Dermis blood vessel endothelial cell (primary cell): Measurements from ENCODE around the gene AEBP1. TPM values are rescaled to one million over a fixed set of nuclear protein-coding genes. Genes with fewer than 3 reads are reported as not detected.

Experiments
- DNase-seq: peaks from one replicate; pipeline ENCODE4 v3.0.0; 2010
- total RNA-seq: library from RNA; depleted of rRNA; stranded (reverse); fragments of >200 nt; gene quantifications from 2 replicates; pipeline ENCODE4 v1.2.3, GENCODE V29; 2014

Gene AEBP1
- total RNA-seq, 1 donor from 2014 or later: 12.9 TPM

DNA sequence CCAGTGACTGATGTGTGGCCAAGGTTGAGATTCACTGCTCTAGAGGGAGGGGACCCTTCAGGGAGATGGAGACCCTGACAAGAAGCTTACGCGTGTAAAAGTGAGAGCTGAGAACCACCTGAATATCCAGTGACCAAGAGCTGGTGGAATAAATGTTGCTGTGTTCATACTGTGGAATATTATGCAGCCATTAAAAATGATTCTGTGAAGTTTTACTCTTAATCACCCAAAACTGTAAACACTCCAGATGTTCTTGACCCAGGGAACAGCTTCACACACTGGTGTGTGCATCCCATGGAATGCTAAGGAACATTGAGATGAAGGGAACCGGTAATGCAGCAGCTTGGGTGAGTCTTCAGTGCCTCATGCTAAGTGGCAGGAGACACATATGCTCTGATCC lies 17.5 kb upstream of the AEBP1 start:
- no peak for DNase-seq

GRCh38 chr7:44087911-44088838 lies 16.0 kb upstream of the AEBP1 start:
- peak; percentile 46 for DNase-seq

DNA sequence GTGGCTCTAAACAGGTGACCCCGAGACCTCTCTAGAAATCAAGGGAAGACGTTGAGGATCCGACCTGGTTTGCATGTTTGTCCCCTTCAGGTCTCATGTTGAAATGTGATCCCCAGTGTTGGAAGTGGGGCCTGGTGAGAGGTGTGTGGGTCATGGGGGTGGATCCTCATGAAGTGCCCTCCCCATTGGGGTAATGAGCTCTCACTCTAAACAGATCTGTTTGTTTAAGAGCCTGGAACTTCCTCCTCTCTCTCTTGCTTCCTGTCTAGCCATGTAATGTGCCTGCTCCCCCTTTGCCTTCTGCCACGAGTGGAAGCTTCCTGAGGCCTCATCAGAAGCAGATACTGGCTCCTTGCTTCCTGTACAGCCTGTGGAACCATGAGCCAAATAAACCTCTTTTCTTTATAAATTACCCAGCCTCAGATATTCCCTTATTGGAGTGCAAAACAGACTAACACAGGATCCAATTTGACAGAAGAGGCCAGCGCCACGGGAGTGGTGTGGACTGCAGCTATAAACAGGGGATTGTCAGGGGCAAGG lies 11.0 kb upstream of the AEBP1 start:
- no peak for DNase-seq

DNA sequence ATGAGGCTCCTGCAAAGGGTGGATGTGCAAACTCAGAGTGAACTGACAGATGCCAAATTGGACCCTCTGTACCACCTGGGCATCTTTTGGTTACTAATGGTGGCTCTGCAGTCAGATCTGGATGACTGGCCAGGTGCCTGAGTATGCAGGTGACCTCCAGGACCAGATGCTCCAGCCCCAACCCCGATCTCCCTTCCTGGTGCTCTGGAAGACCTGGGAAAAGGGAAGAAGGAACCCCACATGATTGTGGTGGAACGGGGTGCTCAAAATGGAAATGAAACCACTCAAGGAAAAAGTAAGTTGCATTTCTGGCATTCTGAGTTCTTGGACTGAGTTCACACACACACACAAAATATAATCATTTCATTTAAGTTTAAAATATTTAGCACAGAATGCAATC lies 9.8 kb upstream of the AEBP1 start:
- no peak for DNase-seq

DNA sequence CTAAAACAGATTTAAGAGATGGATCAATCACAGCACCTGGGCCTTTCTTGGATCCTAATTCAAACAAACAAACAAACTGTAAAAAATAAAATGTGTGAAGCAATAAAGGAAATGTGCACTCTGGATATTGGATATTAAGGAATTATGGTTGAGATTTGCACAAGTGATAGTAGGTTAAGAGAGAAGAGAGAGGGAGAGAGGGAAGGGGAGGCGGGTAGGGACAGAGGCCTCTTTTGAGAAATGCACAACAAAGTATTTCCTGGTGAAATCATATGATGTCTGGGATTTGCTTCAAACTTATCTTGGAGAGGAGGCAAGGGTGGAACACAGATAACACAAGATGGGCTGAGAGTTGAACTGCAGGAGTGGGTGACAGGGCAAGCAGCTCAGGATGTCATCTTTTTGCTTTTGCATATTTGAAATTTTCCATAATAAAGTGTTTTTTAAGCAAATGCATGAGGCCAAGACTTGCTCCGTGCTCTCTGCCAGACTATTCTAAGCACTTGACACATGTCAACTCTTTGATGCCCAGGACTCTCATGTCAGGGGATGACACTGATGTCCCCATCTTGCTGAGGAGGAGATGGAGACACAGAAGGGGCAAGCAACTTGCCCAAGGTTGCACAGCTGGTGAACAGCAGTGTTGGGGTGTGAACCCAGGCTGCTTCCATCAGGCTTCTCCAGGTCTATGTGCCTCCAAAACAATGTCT lies 9.1 kb upstream of the AEBP1 start:
- no peak for DNase-seq

DNA sequence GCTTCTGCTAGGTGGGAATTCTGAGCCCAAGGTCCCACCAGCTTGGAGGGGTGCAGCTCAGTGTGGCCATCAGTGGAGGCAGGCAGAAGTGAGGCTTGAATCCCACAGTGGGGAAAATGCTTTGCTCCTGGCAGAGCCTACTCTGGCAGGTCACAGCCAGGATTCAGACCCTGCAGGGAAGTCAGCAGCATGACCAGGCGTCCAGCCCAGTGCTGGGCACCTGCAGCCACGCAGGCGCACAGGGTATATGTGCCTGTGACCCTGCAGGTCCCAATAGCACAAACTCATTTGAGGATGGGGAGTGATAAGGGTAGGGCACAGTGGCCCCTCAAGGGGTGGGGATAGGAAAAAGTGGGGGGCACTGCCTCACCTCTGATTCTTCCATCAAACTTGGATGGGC lies 8.4 kb upstream of the AEBP1 start:
- DNase-seq: no peak

DNA sequence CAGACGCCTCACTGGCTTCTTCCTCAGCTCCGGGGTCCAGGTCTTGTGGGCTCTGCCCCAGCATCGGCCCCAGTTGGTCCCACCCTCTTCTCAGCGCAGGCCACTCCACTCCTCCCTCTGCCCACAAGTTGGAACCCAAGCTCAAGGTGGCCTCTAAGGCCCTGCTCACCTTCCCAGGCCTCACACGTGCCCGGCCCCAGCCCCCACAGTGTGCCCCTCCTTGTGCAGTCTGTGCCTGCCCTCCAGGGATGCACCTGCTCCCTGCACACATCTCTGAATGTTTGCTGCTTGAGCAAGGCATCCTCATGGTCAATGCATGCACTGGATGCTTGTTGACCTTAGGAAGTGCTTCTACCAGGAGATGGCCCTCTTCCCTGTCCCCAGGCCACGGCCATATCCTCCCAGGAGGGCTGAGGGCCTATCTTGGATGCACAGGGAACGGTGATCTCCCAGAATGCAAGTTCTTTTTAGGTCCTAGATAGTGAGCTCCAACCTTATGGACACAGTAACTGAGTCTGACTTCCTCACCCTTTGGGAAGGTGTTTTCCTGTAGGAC lies 7.7 kb upstream of the AEBP1 start:
- DNase-seq: no peak

DNA sequence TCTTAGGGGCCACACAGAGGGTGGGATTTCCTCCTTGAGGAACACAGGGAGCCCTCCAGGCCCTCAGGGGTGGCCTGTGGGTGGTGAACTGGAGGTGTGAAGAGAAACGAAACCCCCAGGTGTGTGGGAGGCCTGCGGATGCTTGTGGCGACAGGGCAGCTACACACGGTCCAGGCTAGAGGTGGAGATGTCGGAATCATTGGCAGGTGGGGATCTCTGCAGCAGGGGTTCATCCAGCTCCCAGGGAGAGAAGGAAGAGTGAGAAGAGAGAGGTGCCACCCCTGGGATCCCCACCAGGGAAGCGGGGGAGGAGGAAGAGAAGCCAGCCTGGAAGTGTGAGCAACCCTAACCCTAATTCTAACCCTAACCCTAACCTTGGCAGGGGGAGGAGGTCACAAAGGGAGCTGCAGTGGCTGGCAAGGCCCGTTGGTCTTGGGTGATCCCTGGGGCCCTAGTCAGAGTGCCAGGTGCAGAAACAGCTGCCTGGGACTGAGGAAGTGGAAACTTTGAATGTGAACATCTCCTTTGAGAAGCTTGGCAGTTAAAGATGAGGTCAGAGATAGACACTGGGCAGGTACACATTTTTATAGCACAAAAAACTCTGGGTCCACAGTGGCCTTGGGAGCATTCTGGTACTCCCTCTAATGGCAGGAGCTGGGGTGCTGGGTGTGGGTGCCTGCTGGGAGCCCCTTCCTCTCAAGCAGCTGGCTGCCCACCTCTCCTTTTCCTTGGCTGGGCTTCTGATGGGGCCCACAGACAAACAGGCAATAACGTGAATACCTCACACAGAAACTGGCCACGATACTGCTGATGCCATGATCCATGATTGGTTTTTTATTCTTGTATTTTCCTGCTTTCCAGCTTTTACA lies 6.8 kb upstream of the AEBP1 start:
- no peak for DNase-seq

DNA sequence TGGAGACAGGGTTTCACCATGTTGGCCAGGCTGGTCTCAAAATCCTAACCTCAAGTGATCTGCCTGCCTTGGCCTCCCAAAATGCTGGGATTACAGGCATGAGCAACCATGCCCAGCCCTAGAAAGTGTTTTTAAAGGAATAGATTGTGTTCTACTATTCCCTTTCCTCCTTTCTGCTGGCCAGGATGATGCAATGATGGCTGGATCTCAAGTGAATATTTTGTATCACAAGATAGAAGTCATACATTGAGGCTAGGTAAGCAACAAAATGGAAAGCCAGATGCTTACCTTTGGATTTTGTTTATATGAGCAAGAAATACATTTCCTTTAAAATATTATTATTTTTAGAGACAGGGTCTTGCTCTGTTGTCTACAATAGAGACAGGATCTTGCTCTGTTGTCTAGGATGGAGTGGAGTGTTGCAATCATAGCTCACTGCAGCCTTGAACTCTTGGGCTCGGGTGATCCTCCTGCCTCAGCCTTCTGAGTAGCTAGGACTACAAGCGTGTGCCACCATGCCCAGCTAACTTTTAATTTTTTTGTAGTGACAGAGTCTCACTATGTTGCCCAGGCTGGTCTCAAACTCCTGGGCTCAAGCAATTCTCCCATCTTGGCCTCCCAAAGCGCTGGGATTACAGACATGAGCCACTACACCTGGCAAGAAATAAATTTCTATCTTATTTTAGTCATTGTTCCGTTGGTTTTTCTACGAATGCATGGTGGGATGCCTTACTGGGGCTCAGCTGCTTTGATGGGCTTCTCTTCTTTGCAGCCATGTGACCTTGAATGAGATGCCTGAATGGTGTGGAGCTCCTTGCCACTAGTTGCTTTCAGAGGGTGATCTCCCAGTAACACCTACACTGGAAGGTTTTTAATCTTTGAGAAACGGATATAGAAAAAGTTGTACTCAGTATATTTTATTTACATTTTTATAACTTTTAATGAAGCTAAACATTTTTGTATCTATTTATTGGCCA lies 5.8 kb upstream of the AEBP1 start:
- DNase-seq: no peak

GRCh38 chr7:44099669-44100068 lies 4.5 kb upstream of the AEBP1 start:
- DNase-seq: no peak

DNA sequence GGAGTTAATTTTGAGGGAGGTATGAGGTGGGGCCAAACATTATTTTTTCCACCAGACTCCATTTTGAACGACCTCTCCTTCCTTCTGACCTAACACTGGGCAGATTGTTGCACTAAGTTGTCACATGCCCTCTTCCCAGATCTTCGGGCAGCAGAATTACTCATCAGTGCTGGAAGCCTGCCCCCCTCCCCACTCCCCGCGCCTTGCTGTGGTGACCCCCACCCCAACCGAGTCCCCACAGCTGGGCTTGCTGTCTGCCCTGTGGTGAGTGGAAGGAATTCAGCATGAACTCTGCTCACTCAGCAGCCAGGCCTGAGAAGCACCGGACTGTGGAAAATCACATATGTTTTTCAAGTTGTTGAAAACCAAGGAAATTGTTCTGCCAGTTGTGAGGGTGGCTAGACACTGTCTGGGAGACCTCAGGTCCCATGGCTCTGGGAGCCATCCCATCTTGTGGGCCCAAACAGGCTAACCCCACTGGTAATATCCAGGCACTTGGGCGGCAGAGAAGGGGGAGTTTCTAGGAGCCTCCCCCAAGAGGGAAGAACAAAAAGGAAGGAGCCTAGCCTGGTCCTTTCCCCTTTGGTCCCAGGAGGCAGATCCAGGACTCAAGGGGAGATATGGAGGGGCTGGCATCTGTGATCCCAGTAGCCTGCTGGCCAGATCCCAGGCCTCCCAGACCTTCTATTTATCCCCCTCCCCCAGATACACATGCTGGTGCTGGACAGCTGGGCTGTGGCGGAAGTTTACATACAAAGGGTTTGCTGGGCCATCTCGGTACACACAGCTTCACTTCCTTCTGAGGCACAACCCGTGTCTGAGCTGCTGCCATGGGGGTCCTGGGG lies 3.5 kb upstream of the AEBP1 start:
- DNase-seq: no peak

DNA sequence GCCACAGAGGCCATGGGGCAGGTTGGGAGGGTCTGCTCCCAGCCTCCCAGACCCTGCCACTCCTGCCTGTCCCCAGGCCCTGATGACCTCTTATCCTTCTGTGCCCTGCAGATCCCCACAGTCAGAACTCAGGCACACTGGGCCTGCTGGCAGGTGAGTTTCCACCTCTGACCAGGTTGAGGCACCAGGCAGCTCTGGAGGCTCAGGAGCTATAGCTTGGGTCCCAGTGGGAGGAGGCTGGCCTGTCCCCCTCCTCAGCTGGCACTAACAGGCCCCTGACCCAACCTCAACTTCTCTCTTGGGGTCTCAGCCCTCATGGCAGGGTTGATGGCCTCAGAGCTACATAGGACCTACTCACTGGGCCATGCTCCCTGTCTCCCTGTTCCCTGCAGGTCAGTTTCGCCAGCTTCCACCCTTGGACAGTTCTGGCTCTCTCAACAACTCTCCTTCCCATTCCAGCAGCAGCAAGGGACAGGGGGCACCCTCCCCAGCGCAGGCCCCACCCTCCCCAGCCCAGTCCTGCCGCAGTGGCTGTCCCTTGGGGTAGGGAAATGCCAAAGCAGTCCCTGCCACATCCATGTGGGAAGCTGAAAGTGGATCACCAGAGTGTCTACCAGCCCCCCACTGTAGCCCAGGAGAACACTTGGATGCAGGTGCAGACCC lies 2.7 kb upstream of the AEBP1 start:
- DNase-seq: no peak

DNA sequence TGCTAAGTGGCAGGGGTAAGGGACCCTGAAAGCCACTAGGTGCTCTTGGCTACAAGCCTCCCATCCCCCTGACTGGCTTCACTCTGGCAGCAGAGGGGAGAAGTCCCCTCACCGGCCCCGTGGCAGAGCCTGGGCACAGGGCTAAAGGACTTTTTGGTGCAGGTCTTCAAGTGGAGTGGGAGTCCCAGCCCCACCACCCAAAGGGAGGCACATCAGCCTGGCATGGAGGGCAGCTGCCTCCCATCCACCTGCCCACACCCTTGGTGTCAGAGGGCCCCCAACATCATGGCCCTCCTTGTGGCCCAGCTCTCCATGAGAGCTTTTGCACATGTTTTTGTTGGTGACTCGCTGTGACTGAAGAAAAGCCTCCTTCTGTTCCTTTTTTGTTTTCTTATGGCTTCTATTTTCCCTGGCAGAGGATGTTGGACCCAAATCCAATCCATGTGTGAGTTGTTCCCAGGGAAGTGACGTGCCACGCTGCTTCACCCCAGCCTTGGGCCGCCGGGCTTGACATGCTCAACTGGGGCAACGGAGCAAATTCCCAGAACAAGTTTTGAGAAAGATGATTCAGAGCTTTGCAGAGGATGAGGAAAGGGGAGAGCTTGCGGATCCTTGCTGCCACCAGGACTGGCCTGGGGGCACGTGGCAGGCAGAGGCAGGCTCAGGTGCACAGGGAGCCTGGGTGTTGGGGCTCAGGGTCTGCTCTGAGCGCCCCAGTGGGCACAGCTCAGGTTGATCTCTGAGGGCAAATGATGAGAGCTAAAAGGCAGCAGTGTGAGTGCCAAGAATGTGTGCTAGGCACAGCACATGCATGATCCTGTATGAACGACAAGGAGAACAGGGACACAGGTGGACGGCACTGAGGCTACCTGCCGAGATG lies 1.9 kb upstream of the AEBP1 start:
- no peak for DNase-seq

DNA sequence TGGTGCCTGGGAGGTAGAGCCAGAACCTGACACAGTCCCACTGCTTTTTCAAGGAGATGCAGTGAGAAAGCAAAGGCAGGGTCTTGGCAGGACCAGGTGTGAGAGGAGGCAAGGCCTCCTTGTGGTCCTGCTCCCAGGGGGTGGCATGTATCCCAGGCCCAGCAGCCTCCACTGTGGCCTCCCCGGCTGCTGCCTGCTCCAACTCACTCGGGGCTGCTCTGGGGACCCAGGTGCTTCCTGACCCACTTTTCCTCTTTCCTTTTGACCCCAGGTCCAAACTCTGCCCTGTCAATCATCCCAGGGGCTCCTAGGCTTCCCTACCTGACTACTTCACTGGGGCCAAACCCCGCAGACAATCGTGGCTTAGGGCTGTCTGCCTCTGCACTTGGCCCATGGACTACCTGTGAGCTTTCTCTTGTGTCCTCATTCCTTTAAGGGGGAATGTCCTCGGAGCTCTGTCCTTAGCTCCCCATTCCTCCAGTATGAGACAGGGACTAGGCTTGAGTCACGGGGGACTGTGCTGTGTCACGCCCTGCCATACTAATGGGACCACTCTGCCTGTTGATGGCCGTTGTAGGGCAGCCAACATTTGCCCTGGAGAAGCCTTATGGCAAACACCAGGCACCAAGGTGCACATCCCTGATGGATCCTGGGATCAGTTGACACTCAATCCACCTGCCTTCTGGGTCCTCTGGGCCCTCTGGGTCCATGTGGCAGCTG lies 1.1 kb upstream of the AEBP1 start:
- no peak for DNase-seq

- no peak for DNase-seq
Observed at GRCh38 chr7:44103566-44103922, 601 bp upstream of the AEBP1 start.

DNA sequence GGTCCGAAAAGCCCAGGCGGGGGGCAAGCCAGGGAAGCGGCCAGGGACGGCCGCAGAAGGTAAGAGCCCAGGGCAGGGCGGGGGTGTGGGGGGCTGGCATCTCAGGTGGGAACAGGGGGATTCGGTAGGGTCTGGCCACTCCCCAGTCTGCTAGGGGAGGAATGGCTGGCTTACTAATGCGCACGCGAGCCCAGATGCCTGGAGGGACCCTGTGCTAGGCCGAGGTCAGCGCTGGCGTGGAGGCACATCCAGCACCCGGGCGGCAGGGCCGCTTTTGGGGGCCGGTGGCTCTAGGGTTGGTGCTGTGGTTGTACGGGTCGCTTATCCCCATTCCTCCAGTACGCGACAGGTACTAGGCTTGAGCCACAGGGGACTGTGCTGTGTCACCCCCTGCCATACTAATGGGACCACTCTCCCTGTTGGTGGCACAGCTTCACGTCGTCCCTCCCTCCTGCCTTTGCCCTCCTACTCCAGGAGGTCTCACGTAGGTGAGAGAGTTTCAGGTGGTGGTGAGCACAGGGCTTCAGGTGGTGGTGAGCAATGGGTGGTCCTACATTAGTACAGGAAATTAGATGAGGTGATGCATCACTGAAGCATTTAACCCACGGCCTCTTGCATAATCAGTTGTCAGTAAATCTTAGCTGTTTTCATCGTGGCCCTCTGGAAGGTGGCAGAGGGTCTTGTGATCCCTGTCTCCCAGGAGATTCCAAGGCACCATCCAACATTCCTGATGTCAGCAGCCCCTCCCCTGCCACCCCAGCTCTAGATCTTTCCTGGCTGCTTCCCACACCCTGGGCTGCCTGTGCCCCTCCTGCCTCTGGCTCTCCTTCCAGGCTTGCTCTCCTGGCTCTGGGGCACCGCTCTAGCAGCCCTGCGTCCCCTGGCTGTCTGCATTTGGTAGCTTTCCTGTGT lies 971 bp downstream of the AEBP1 start:
- DNase-seq: peak; percentile 27

DNA sequence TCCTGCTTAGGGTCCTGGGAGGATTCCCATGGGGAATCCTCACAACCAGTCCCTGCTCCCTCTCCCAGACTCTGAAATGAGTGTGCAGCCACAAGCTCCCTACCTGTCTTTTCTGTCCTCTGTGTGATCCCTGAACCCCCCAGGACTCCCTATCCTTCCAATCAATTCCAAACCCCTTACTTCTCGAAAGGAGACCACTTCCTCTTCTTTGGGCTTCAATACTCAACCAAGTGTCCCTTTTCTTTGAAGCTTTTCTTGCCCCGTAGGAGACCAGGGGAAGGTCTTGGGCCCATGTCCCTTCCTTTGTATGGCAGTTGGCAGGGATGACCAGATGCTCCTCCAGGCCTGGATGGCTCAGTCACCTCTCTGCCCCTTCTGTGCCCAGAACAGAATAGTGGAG lies 1.7 kb downstream of the AEBP1 start:
- no peak for DNase-seq
